Measurements from ENCODE around the gene GGT5.
A peak's percentile ranks its signal among the peaks of the same experiment; 100 is the strongest.

The GGT5 gene

GRCh38 chr22:24181088-24181995 lies 63.5 kb downstream of the GGT5 start, which contains the start of gene SUSD2:
Gene SUSD2, plus strand, starts transcription at chr22:24181487. Its CDS starts 33 bp downstream, at chr22:24181520.
- Histone ChIP-seq H4K91ac (ENCODE audit: low read depth, low read length) (no peak within 1 kb of the TSS), H3K27me3 (ENCODE audit: insufficient read depth, low read length) (no peaks in the 10 kb centered on the region), H3K79me1 (ENCODE audit: low read length) (no peaks in the 10 kb centered on the region), H2BK5ac (ENCODE audit: low read depth, low read length, poor library complexity) (no peak within 1 kb of the TSS), H3K4me2 (ENCODE audit: low read length) (no peak within 1 kb of the TSS), H4K12ac (ENCODE audit: low read depth, low read length) (no peak within 1 kb of the TSS), H3K4me1 (ENCODE audit: control insufficient read depth in 1 of 2, insufficient read depth in 2 of 2, low read length in 2 of 2) (peaks cover 10 to 15% of the 10 kb centered on the region in 2 experiments), H2BK120ac (ENCODE audit: insufficient read depth, low read length, poor library complexity) (no peak within 1 kb of the TSS), H3K23ac (ENCODE audit: low read length) (no peak within 1 kb of the TSS), H2BK12ac (ENCODE audit: low read length) (no peak within 1 kb of the TSS), H3K14ac (ENCODE audit: low read length) (no peak within 1 kb of the TSS), H4K8ac (ENCODE audit: low read depth, low read length) (no peak within 1 kb of the TSS), H3K4me3 (ENCODE audit: low read depth, low read length) (no peak within 1 kb of the TSS), H3K9me3 (ENCODE audit: insufficient read depth, low read depth, low read length) (no peaks in the 10 kb centered on the region), H3K27ac (ENCODE audit: low read depth, low read length) (no peak within 1 kb of the TSS), H3K79me2 (ENCODE audit: control insufficient read depth, insufficient read depth, low read length, poor library complexity) (no peaks in the 10 kb centered on the region), H3K9ac (ENCODE audit: low read length) (no peak within 1 kb of the TSS), H2AK5ac (ENCODE audit: low read length) (no peak within 1 kb of the TSS), H3K4ac (ENCODE audit: low read depth, low read length) (no peak within 1 kb of the TSS), H3K18ac (ENCODE audit: low read length) (no peak within 1 kb of the TSS), H2AFZ (ENCODE audit: insufficient read depth, low read length, poor library complexity) (no peak within 1 kb of the TSS), H3K36me3 (ENCODE audit: control insufficient read depth in 1 of 2, insufficient read depth in 2 of 2, low read length in 2 of 2) (peaks cover 9 to 13% of the 10 kb centered on the region in 2 experiments)
- no CpG with 5 or more reads among the region's 35 CpGs for WGBS (ENCODE audit: extremely low coverage, insufficient coverage, insufficient read length)
- peak; percentile 81 to 93 for DNase-seq

DNA sequence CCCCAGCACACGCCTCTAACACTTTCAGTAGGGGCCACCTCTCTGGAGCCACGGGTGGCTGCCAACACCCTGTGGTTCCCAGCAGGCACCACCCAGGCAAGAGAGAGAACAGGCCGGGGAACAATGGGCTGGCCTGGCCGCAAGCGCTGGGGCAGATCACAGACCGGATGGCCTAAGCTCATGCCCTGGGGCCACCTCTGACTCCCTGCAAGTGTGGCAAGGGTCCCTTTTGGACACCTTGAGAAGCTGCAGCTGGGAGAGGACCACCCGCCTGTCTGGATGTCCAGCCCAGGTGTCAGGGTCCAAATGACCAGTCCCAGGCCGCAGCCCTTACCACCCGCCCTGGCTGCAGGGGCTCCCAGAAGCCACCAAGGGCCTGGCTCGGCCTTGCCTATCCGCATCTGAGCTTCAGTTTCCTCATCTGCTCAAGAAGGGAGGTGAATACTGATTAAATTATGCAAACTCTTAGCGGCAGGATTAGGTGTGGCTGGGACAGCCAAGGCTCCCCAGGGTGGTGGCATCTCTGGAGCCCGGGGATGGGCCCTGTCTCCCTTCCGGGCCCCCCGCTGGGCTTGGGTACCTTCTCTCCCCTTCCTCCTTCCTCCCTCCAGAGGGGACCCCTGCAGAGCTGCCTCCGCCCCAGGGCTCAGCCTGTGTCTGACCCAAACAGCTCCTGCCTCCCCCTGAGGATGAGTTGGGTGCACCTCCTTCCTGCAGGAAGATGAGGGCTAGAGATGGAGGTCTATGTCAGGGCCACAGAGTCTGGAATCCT lies 64.4 kb downstream of the GGT5 start:
- Histone ChIP-seq H2BK12ac (ENCODE audit: low read length) (no peak overlapping the region), H3K79me1 (ENCODE audit: low read length) (no peaks in the 10 kb centered on the region), H4K91ac (ENCODE audit: low read depth, low read length) (no peak overlapping the region), H3K4ac (ENCODE audit: low read depth, low read length) (no peak overlapping the region), H3K4me1 (ENCODE audit: control insufficient read depth in 1 of 2, insufficient read depth in 2 of 2, low read length in 2 of 2) (peaks cover 9 to 10% of the 10 kb centered on the region in 2 experiments), H3K9me3 (ENCODE audit: insufficient read depth, low read depth, low read length) (no peaks in the 10 kb centered on the region), H4K12ac (ENCODE audit: low read depth, low read length) (no peak overlapping the region), H3K4me2 (ENCODE audit: low read length) (no peak overlapping the region), H2BK120ac (ENCODE audit: insufficient read depth, low read length, poor library complexity) (no peak overlapping the region), H2AK5ac (ENCODE audit: low read length) (no peak overlapping the region), H3K4me3 (ENCODE audit: low read depth, low read length) (no peak overlapping the region), H3K18ac (ENCODE audit: low read length) (no peak overlapping the region), H3K79me2 (ENCODE audit: control insufficient read depth, insufficient read depth, low read length, poor library complexity) (no peaks in the 10 kb centered on the region), H3K36me3 (ENCODE audit: control insufficient read depth in 1 of 2, insufficient read depth in 2 of 2, low read length in 2 of 2) (peaks cover 17 to 19% of the 10 kb centered on the region in 2 experiments), H3K27ac (ENCODE audit: low read depth, low read length) (no peak overlapping the region), H3K27me3 (ENCODE audit: insufficient read depth, low read length) (no peaks in the 10 kb centered on the region), H3K14ac (ENCODE audit: low read length) (no peak overlapping the region), H4K8ac (ENCODE audit: low read depth, low read length) (no peak overlapping the region), H3K23ac (ENCODE audit: low read length) (no peak overlapping the region), H2BK5ac (ENCODE audit: low read depth, low read length, poor library complexity) (no peak overlapping the region), H3K9ac (ENCODE audit: low read length) (no peak overlapping the region), H2AFZ (ENCODE audit: insufficient read depth, low read length, poor library complexity) (no peak overlapping the region)
- DNase-seq, result peak in 1 of 2 donors; percentile 51
- WGBS (ENCODE audit: extremely low coverage, insufficient coverage, insufficient read length), result no CpG with 5 or more reads among the region's 16 CpGs

- WGBS (ENCODE audit: extremely low coverage, insufficient coverage, insufficient read length), result no CpG with 5 or more reads among the region's 17 CpGs
- Histone ChIP-seq H2BK12ac (ENCODE audit: low read length) (no peak overlapping the region), H3K79me2 (ENCODE audit: control insufficient read depth, insufficient read depth, low read length, poor library complexity) (no peaks in the 10 kb centered on the region), H4K91ac (ENCODE audit: low read depth, low read length) (peak overlapping the region; percentile 4), H3K27me3 (ENCODE audit: insufficient read depth, low read length) (no peaks in the 10 kb centered on the region), H2BK120ac (ENCODE audit: insufficient read depth, low read length, poor library complexity) (no peak overlapping the region), H3K36me3 (ENCODE audit: control insufficient read depth in 1 of 2, insufficient read depth in 2 of 2, low read length in 2 of 2) (peaks cover 17 to 19% of the 10 kb centered on the region in 2 experiments), H4K12ac (ENCODE audit: low read depth, low read length) (no peak overlapping the region), H3K14ac (ENCODE audit: low read length) (no peak overlapping the region), H2AK5ac (ENCODE audit: low read length) (no peak overlapping the region), H3K9ac (ENCODE audit: low read length) (no peak overlapping the region), H3K4me1 (ENCODE audit: control insufficient read depth in 1 of 2, insufficient read depth in 2 of 2, low read length in 2 of 2) (peaks cover 9 to 10% of the 10 kb centered on the region in 2 experiments), H2BK5ac (ENCODE audit: low read depth, low read length, poor library complexity) (no peak overlapping the region), H3K9me3 (ENCODE audit: insufficient read depth, low read depth, low read length) (no peaks in the 10 kb centered on the region), H4K8ac (ENCODE audit: low read depth, low read length) (no peak overlapping the region), H2AFZ (ENCODE audit: insufficient read depth, low read length, poor library complexity) (no peak overlapping the region), H3K79me1 (ENCODE audit: low read length) (no peaks in the 10 kb centered on the region), H3K27ac (ENCODE audit: low read depth, low read length) (no peak overlapping the region), H3K4me2 (ENCODE audit: low read length) (no peak overlapping the region), H3K4ac (ENCODE audit: low read depth, low read length) (no peak overlapping the region), H3K4me3 (ENCODE audit: low read depth, low read length) (no peak overlapping the region), H3K18ac (ENCODE audit: low read length) (no peak overlapping the region), H3K23ac (ENCODE audit: low read length) (no peak overlapping the region)
- no peak for DNase-seq
These were observed 65.2 kb downstream of the GGT5 start for GRCh38 chr22:24179478-24180210.

Data from trophoblast cell (in vitro differentiated cells and primary cell).